Neural crest cell (in vitro differentiated cells): ENCODE results near the gene CALHM3. TPM values are rescaled to one million over a fixed set of nuclear protein-coding genes. Genes with fewer than 3 reads are reported as not detected.

Experiments used
- DNase-seq: peaks from one replicate; pipeline ENCODE4 v3.0.0; 2021; ENCODE audit warnings: low read depth, mixed read lengths, low spot score
- H3K27ac Mint-ChIP-seq: one replicate; pipeline ENCODE4 v1.8.0; 2021; ENCODE audit warnings: mild to moderate bottlenecking, mixed read lengths; ENCODE audit not compliant: unreplicated experiment
- H3K27me3 Mint-ChIP-seq: 2 replicates; pipeline ENCODE4 v1.8.0; 2021; ENCODE audit warnings: low read depth, mild to moderate bottlenecking, mixed read lengths
- H3K36me3 Mint-ChIP-seq: 2 replicates; pipeline ENCODE4 v1.8.0; 2021; ENCODE audit warnings: low read depth, mild to moderate bottlenecking, mixed read lengths
- H3K4me1 Mint-ChIP-seq: 2 replicates; pipeline ENCODE4 v1.8.0; 2021; ENCODE audit warnings: mixed read lengths
- H3K4me3 Mint-ChIP-seq: one replicate; pipeline ENCODE4 v1.8.0; 2021; ENCODE audit warnings: mild to moderate bottlenecking, mixed read lengths
- H3K9me3 Mint-ChIP-seq: 2 replicates; pipeline ENCODE4 v1.8.0; 2021; ENCODE audit warnings: mixed read lengths
- CTCF ChIP-seq: fragments of 200-600 bp; sonication (generic); conservative IDR thresholded peaks from 2 replicates; pipeline ENCODE4 v1.5.0; 2021; ENCODE audit warnings: antibody characterized with exemption, mild to moderate bottlenecking
- total RNA-seq: library from RNA; stranded (reverse); gene quantifications from 2 replicates; pipeline ENCODE4 v1.2.1, GENCODE V29; 2021

CALHM3 gene
- total RNA-seq, 1 donor from 2014 or later, result not detected

- DNase-seq, result no peak
- Mint-ChIP-seq H3K9me3 (peaks cover 3% of the 10 kb centered on the region), H3K27ac (no peak overlapping the region), H3K4me1 (no peaks in the 10 kb centered on the region), H3K27me3 (peaks cover 3% of the 10 kb centered on the region), H3K4me3 (no peak overlapping the region), H3K36me3 (no peaks in the 10 kb centered on the region)
- no peak for TF ChIP-seq CTCF
Observed at GRCh38 chr10:103517234-103518085, 38.4 kb upstream of the CALHM3 start.

- Mint-ChIP-seq H3K4me3 (no peak overlapping the region), H3K36me3 (no peaks in the 10 kb centered on the region), H3K27me3 (no peaks in the 10 kb centered on the region), H3K27ac (no peak overlapping the region), H3K9me3 (no peaks in the 10 kb centered on the region), H3K4me1 (no peaks in the 10 kb centered on the region)
- no peak for TF ChIP-seq CTCF
- no peak for DNase-seq
Observed at GRCh38 chr10:103514244-103514643, 35.2 kb upstream of the CALHM3 start.

GRCh38 chr10:103513380-103514060, 34.5 kb upstream of the CALHM3 start:
- no peaks in the 10 kb centered on the region for H3K27me3 Mint-ChIP-seq
- H3K4me1 Mint-ChIP-seq, result no peaks in the 10 kb centered on the region
- H3K4me3 Mint-ChIP-seq, result no peak overlapping the region
- no peak for TF ChIP-seq CTCF
- DNase-seq, result no peak
- no peak overlapping the region for H3K27ac Mint-ChIP-seq
- H3K36me3 Mint-ChIP-seq, result no peaks in the 10 kb centered on the region
- H3K9me3 Mint-ChIP-seq, result no peaks in the 10 kb centered on the region

- TF ChIP-seq CTCF, result no peak
- Mint-ChIP-seq H3K4me1 (no peaks in the 10 kb centered on the region), H3K4me3 (no peak overlapping the region), H3K9me3 (no peaks in the 10 kb centered on the region), H3K27ac (no peak overlapping the region), H3K36me3 (no peaks in the 10 kb centered on the region), H3K27me3 (no peaks in the 10 kb centered on the region)
- no peak for DNase-seq
Observed at GRCh38 chr10:103512591-103513379, 33.7 kb upstream of the CALHM3 start.

GRCh38 chr10:103512166-103512565, 33.1 kb upstream of the CALHM3 start:
- Mint-ChIP-seq H3K36me3 (no peaks in the 10 kb centered on the region), H3K9me3 (no peaks in the 10 kb centered on the region), H3K4me1 (no peaks in the 10 kb centered on the region), H3K27me3 (no peaks in the 10 kb centered on the region), H3K4me3 (no peak overlapping the region), H3K27ac (no peak overlapping the region)
- TF ChIP-seq CTCF, result no peak
- no peak for DNase-seq
